Fibroblast of lung (primary cell): ENCODE measurements around the gene ANO4. TPM values are rescaled to one million over a fixed set of nuclear protein-coding genes. Genes with fewer than 3 reads are reported as not detected.

Source experiments
- DNase-seq, 2 donors: peaks; one replicate each; pipeline versions ENCODE4 v3.0.0 to v3.0.0-alpha.2; 2010; ENCODE audit warnings: low read depth in 2 of 2
- H2AFZ ChIP-seq: 2 replicates; pipeline ENCODE4 v1.5.1; 2012; ENCODE audit warnings: low read length, control low read depth, inconsistent platforms
- H3K27ac ChIP-seq: 2 replicates; pipeline ENCODE4 v1.5.1; 2011; ENCODE audit warnings: low read length, control low read depth; ENCODE audit not compliant: insufficient read depth
- H3K27me3 ChIP-seq: 2 replicates; pipeline ENCODE4 v1.5.1; 2011; ENCODE audit warnings: mild to moderate bottlenecking, low read length; ENCODE audit not compliant: control insufficient read depth, insufficient read depth
- H3K36me3 ChIP-seq: 2 replicates; pipeline ENCODE4 v1.5.1; 2011; ENCODE audit warnings: low read length; ENCODE audit not compliant: control insufficient read depth, insufficient read depth
- H3K4me1 ChIP-seq: 2 replicates; pipeline ENCODE4 v1.5.1; 2011; ENCODE audit warnings: low read length; ENCODE audit not compliant: control insufficient read depth, insufficient read depth; ENCODE audit errors: extremely low read depth
- H3K4me2 ChIP-seq: 2 replicates; pipeline ENCODE4 v1.5.1; 2011; ENCODE audit warnings: low read length, control low read depth; ENCODE audit not compliant: insufficient read depth; ENCODE audit errors: extremely low read depth
- H3K4me3 ChIP-seq, 4 experiments: fragments of 200-600 bp in 1 of 4; sonication (generic) in 1 of 4; replicated peaks in 1 of 4; 2 replicates each; pipeline ENCODE4 v1.5.1; 2011 to 2016; ENCODE audit warnings: low read length in 4 of 4, low read depth in 3 of 4, mild to moderate bottlenecking in 3 of 4, control low read depth in 2 of 4, inconsistent platforms in 1 of 4, mixed read lengths in 1 of 4; ENCODE audit not compliant: insufficient read depth in 1 of 4; ENCODE audit errors: control extremely low read depth in 1 of 4
- H3K79me2 ChIP-seq: 2 replicates; pipeline ENCODE4 v1.5.1; 2012; ENCODE audit warnings: mild to moderate bottlenecking, low read length, inconsistent platforms; ENCODE audit not compliant: control insufficient read depth, insufficient read depth
- H3K9ac ChIP-seq: 2 replicates; pipeline ENCODE4 v1.5.1; 2011; ENCODE audit warnings: mild to moderate bottlenecking, low read length, control low read depth; ENCODE audit not compliant: insufficient read depth
- H3K9me3 ChIP-seq: 2 replicates; pipeline ENCODE4 v1.5.1; 2012; ENCODE audit warnings: low read depth, low read length; ENCODE audit not compliant: control insufficient read depth, insufficient read depth
- H4K20me1 ChIP-seq: 2 replicates; pipeline ENCODE4 v1.5.1; 2011; ENCODE audit warnings: low read length; ENCODE audit not compliant: control insufficient read depth, insufficient read depth; ENCODE audit errors: extremely low read depth
- CTCF ChIP-seq, 2 donors: IDR thresholded peaks in 1 of 2; conservative IDR thresholded peaks in 1 of 2; 1 replicate in 1 of 2; 2 replicates in 1 of 2; pipeline ENCODE4 v1.5.1; 2011 to 2012; ENCODE audit warnings: low read length in 2 of 2, control low read depth in 1 of 2, inconsistent platforms in 1 of 2, low read depth in 1 of 2, mild to moderate bottlenecking in 1 of 2
- EZH2 ChIP-seq: IDR thresholded peaks from 2 replicates; pipeline ENCODE4 v1.5.1; 2012; ENCODE audit warnings: low read length, control low read depth, mild to moderate bottlenecking; ENCODE audit errors: missing control alignments
- polyA plus RNA-seq, 2 donors: library from polyadenylated mRNA; depleted of rRNA in 1 of 2; stranded (reverse) in 1 of 2; unstranded in 1 of 2; fragments of >200 nt; gene quantifications; 2 replicates each; pipeline ENCODE4 v1.2.1, GENCODE V29; 2011 to 2012; ENCODE audit warnings: missing spikeins in 1 of 2
- total RNA-seq: library from RNA; depleted of rRNA; stranded (reverse); fragments of >200 nt; gene quantifications from 2 replicates; pipeline ENCODE4 v1.2.1, GENCODE V29; 2014

ANO4 gene
- total and polyA plus RNA-seq, 2 donors (not counting 1 experiment from before 2014, with no cell fraction given), result 11.7 to 42.3 TPM

GRCh38 chr12:100919116-100919515 lies 124.5 kb downstream of the ANO4 start:
- TF ChIP-seq CTCF (conservative IDR thresholded peaks at IDR 0.05 in 1 of 2, IDR thresholded peaks at IDR 0.05 in 1 of 2; ENCODE audit: low read depth in 1 of 2, low read length in 2 of 2) (no peak), EZH2 (no peak)

DNA sequence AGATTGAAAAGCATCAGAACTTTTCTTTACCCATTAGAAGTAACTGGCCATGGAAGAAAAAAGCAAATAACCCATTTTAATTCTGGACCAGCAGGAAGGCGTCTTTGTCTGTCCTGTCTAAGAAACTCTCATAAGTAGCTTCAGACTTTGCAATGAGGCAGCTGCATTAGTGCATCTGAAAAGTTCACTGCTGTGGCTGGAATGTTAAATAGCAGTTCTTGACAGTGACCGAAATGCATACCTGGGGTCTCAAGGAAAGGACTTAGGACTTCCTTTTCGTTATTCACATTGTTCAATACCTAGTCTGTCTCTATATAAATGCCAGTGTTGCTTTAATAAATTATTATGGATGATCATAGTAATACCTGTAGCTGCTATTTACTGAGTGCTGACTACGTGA lies 125.9 kb downstream of the ANO4 start:
- no peak for DNase-seq
- Histone ChIP-seq H3K27me3 (no peaks in the 10 kb centered on the region), H3K4me3 (no peak overlapping the region), H4K20me1 (no peaks in the 10 kb centered on the region), H2AFZ (no peak overlapping the region), H3K4me2 (no peak overlapping the region), H3K9ac (no peak overlapping the region), H3K79me2 (no peaks in the 10 kb centered on the region), H3K36me3 (no peaks in the 10 kb centered on the region), H3K27ac (no peak overlapping the region), H3K4me1 (no peaks in the 10 kb centered on the region), H3K9me3 (no peaks in the 10 kb centered on the region)
- TF ChIP-seq EZH2, result no peak
- TF ChIP-seq CTCF (conservative IDR thresholded peaks at IDR 0.05 in 1 of 2, IDR thresholded peaks at IDR 0.05 in 1 of 2; ENCODE audit: low read depth in 1 of 2, low read length in 2 of 2), result no peak

More at GRCh38 chr12:100919116-100919515, 124.5 kb downstream of the ANO4 start:
- no peaks in the 10 kb centered on the region for H3K79me2 ChIP-seq
- DNase-seq, result peak; percentile 34 to 49
- no peak overlapping the region for H3K9ac ChIP-seq
- no peaks in the 10 kb centered on the region for H3K27me3 ChIP-seq
- no peak overlapping the region for H3K4me2 ChIP-seq
- H2AFZ ChIP-seq, result no peak overlapping the region
- no peaks in the 10 kb centered on the region for H3K36me3 ChIP-seq
- H3K4me1 ChIP-seq, result no peaks in the 10 kb centered on the region
- H3K4me3 ChIP-seq, result no peak overlapping the region
- no peaks in the 10 kb centered on the region for H4K20me1 ChIP-seq
- no peaks in the 10 kb centered on the region for H3K9me3 ChIP-seq
- H3K27ac ChIP-seq, result no peak overlapping the region

GRCh38 chr12:100926669-100927248 lies 132.2 kb downstream of the ANO4 start:
- Histone ChIP-seq H3K79me2 (no peaks in the 10 kb centered on the region), H3K27me3 (no peaks in the 10 kb centered on the region), H3K9me3 (no peaks in the 10 kb centered on the region), H2AFZ (no peak overlapping the region), H3K4me1 (no peaks in the 10 kb centered on the region), H4K20me1 (no peaks in the 10 kb centered on the region), H3K9ac (no peak overlapping the region), H3K27ac (no peak overlapping the region), H3K4me2 (no peak overlapping the region), H3K36me3 (no peaks in the 10 kb centered on the region), H3K4me3 (no peak overlapping the region)
- peak; percentile 12 to 35 for DNase-seq
- TF ChIP-seq EZH2 (no peak), CTCF (conservative IDR thresholded peaks at IDR 0.05 in 1 of 2, IDR thresholded peaks at IDR 0.05 in 1 of 2; ENCODE audit: low read depth in 1 of 2, low read length in 2 of 2) (peak; percentile 36 to 42)
